ENCODE measurements around the gene ICA1L.
"Not testable (repeated sequence)": the region's sequence is repeated elsewhere in the genome, so short reads cannot be mapped to it uniquely, and the experiment has no call there.

The ICA1L gene

GRCh38 chr2:202870431-202871299, 901 bp downstream of the ICA1L start:
- peak; percentile 61 to 62 for DNase-seq (ENCODE audit: low read depth in 2 of 2)
- peak overlapping the region; percentile 71 to 72 for H3K4me3 ChIP-seq (replicated peaks in 1 of 2; ENCODE audit: low read depth in 2 of 2, low read length in 2 of 2)
- peak; percentile 54 for TF ChIP-seq CTCF (IDR thresholded peaks at IDR 0.05; ENCODE audit: low read depth, low read length)

GRCh38 chr2:202861987-202862386, 9.6 kb downstream of the ICA1L start:
- DNase-seq (ENCODE audit: low read depth in 2 of 2) = no peak
- no peak overlapping the region for H3K4me3 ChIP-seq (replicated peaks in 1 of 2; ENCODE audit: low read depth in 2 of 2, low read length in 2 of 2)
- no peak for TF ChIP-seq CTCF (IDR thresholded peaks at IDR 0.05; ENCODE audit: low read depth, low read length)

GRCh38 chr2:202858601-202859000, 13.0 kb downstream of the ICA1L start:
- DNase-seq (ENCODE audit: low read depth in 2 of 2) = no peak
- H3K4me3 ChIP-seq (replicated peaks in 1 of 2; ENCODE audit: low read depth in 2 of 2, low read length in 2 of 2) = no peak overlapping the region
- TF ChIP-seq CTCF (IDR thresholded peaks at IDR 0.05; ENCODE audit: low read depth, low read length) = no peak

- not testable (repeated sequence) for DNase-seq (ENCODE audit: low read depth in 2 of 2); H3K4me3 ChIP-seq (replicated peaks in 1 of 2; ENCODE audit: low read depth in 2 of 2, low read length in 2 of 2)
These were observed 22.2 kb downstream of the ICA1L start for GRCh38 chr2:202849343-202849742.

DNA sequence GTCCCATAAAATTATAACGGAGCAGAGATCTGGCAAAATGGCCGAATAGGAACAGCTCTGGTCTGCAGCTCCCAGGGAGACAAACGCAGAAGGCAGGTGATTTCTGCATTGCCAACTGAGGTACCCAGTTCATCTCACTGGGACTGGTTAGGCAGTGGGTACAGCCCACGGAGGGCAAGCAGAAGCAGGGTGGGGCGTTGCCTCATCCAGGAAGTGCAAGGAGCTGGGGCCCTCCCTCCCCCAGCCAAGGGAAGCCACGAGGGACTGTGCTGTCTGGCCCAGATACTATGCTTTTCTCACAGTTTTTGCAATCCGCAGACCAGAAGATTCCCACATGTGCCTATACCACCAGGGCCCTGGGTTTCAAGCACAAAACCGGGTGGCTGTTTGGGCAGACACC, 22.8 kb downstream of the ICA1L start:
- H3K4me3 ChIP-seq (replicated peaks in 1 of 2; ENCODE audit: low read depth in 2 of 2, low read length in 2 of 2) = no peak overlapping the region
- peak; percentile 29 to 34 for DNase-seq (ENCODE audit: low read depth in 2 of 2)
- no peak for TF ChIP-seq CTCF (IDR thresholded peaks at IDR 0.05; ENCODE audit: low read depth, low read length)

- no peak overlapping the region for H3K4me3 ChIP-seq (replicated peaks in 1 of 2; ENCODE audit: low read depth in 2 of 2, low read length in 2 of 2)
- no peak for TF ChIP-seq CTCF (IDR thresholded peaks at IDR 0.05; ENCODE audit: low read depth, low read length)
- DNase-seq (ENCODE audit: low read depth in 2 of 2) = no peak
These were observed 23.7 kb downstream of the ICA1L start for GRCh38 chr2:202847693-202848524.

DNA sequence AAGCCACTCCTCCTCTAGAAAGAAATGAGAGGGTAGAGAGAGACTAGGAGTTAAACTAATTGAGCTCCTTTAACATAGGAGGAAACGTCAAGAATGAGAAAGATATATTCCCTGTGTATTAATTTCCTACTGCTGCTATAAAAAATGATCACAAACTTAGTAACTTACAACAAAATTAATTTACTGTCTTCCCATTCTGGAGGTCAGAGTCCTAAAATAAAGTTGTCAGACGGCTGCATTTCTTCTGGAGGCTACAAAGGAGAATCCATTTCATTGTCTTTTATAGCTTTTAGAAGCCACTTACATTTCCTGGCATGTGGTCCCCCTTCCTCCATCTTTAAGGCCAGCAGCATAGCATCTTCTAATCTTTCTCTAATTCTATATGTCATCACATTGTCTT, 26.9 kb downstream of the ICA1L start:
- TF ChIP-seq CTCF (IDR thresholded peaks at IDR 0.05; ENCODE audit: low read depth, low read length) = no peak
- no peak for DNase-seq (ENCODE audit: low read depth in 2 of 2)
- H3K4me3 ChIP-seq (replicated peaks in 1 of 2; ENCODE audit: low read depth in 2 of 2, low read length in 2 of 2) = no peak overlapping the region
